Endothelial cell of umbilical vein (primary cell): ENCODE results near the gene RBM33. TPM values are rescaled to one million over a fixed set of nuclear protein-coding genes. Genes with fewer than 3 reads are reported as not detected.

ENCODE experiments used
- BruUV-seq: library from RNA; stranded (reverse); fragments of 400-500 nt; replicated peaks from 2 replicates; lab custom pipeline; 2021; lab: Mats Ljungman, UMichigan
- CTCF ChIA-PET: fragments of 300-600, 350-600 bp; sonication (Branson Sonifier 250); formaldehyde crosslinking; loops from one replicate; lab custom pipeline; 2021; ENCODE audit warnings: antibody characterized with exemption, inconsistent platforms; lab: Charles Lee
- POLR2A ChIA-PET: fragments of 300-600, 350-600 bp; sonication (Branson Sonifier 250); formaldehyde crosslinking; loops from one replicate; lab custom pipeline; 2021; ENCODE audit warnings: antibody characterized with exemption, inconsistent platforms; lab: Charles Lee
- DNase-seq: peaks from one replicate; pipeline ENCODE4 v3.0.0-alpha.2; 2011; ENCODE audit warnings: low read depth, low spot score
- FAIRE-seq: peaks from 2 replicates; lab custom pipeline; 2011; peaks lifted over from hg19 to GRCh38; lab: Jason Lieb, UNC
- H2AFZ ChIP-seq: 2 replicates; pipeline ENCODE4 v1.6.0; 2012; ENCODE audit warnings: low read depth, low read length, control low read depth, inconsistent platforms
- H3K27ac ChIP-seq: 2 replicates; pipeline ENCODE4 v1.5.1; 2011; ENCODE audit warnings: low read depth, mild to moderate bottlenecking, control low read depth, low read length, moderate library complexity; ENCODE audit not compliant: insufficient read depth
- H3K27me3 ChIP-seq, 2 experiments: 2 replicates each; pipeline versions ENCODE4 v1.6.0 to v1.6.1; 2011; ENCODE audit warnings: low read length in 2 of 2, mixed read lengths in 1 of 2; ENCODE audit not compliant: control insufficient read depth in 2 of 2, insufficient read depth in 2 of 2
- H3K36me3 ChIP-seq, 2 experiments: 2 replicates in 1 of 2; 3 replicates in 1 of 2; pipeline ENCODE4 v1.5.1; 2011; ENCODE audit warnings: low read length in 2 of 2, mild to moderate bottlenecking in 1 of 2, moderate library complexity in 1 of 2; ENCODE audit not compliant: control insufficient read depth in 2 of 2, insufficient read depth in 2 of 2; ENCODE audit errors: extremely low read depth in 1 of 2
- H3K4me1 ChIP-seq: 3 replicates; pipeline ENCODE4 v1.5.1; 2011; ENCODE audit warnings: mild to moderate bottlenecking, low read length; ENCODE audit not compliant: control insufficient read depth, insufficient read depth; ENCODE audit errors: extremely low read depth
- H3K4me2 ChIP-seq: 2 replicates; pipeline ENCODE4 v1.6.1; 2011; ENCODE audit warnings: low read length, control low read depth, mixed read lengths; ENCODE audit not compliant: insufficient read depth
- H3K4me3 ChIP-seq, 3 experiments: fragments of 200-600 bp in 1 of 3; sonication (generic), shearing (Covaris generic) in 1 of 3; replicated peaks in 1 of 3; 2 replicates each; pipeline ENCODE4 v1.5.1; 2011 to 2016; ENCODE audit warnings: control low read depth in 3 of 3, low read length in 3 of 3, mild to moderate bottlenecking in 2 of 3, inconsistent platforms in 1 of 3, low read depth in 1 of 3, moderate library complexity in 1 of 3; ENCODE audit not compliant: insufficient read depth in 1 of 3
- H3K79me2 ChIP-seq: 2 replicates; pipeline ENCODE4 v1.6.0; 2012; ENCODE audit warnings: low read length, inconsistent platforms; ENCODE audit not compliant: control insufficient read depth, insufficient read depth
- H3K9ac ChIP-seq: replicated peaks from 2 replicates; pipeline ENCODE3; 2011; ENCODE audit warnings: low read length, control low read depth; ENCODE audit not compliant: insufficient read depth; ENCODE audit errors: extremely low read depth
- H3K9me1 ChIP-seq: replicated peaks from 3 replicates; pipeline ENCODE4 v1.6.0; 2011; ENCODE audit warnings: mild to moderate bottlenecking, low read length; ENCODE audit not compliant: control insufficient read depth, insufficient read depth; ENCODE audit errors: extremely low read depth
- H3K9me3 ChIP-seq: replicated peaks from 2 replicates; pipeline ENCODE4 v1.5.1; 2012; ENCODE audit warnings: low read length, inconsistent platforms; ENCODE audit not compliant: control insufficient read depth, insufficient read depth
- H4K20me1 ChIP-seq: replicated peaks from 2 replicates; pipeline ENCODE3; 2011; ENCODE audit warnings: mild to moderate bottlenecking, low read length; ENCODE audit not compliant: control insufficient read depth, insufficient read depth; ENCODE audit errors: extremely low read depth
- EZH2 ChIP-seq: IDR thresholded peaks from 2 replicates; pipeline ENCODE4 v1.6.1; 2012; ENCODE audit warnings: borderline replicate concordance, low read depth, mild to moderate bottlenecking, moderate library complexity, low read length, inconsistent platforms; ENCODE audit not compliant: severe bottlenecking
- FOS ChIP-seq: IDR thresholded peaks from 2 replicates; pipeline ENCODE4 v1.6.1; 2011; ENCODE audit warnings: mild to moderate bottlenecking, low read length, moderate library complexity, borderline replicate concordance; ENCODE audit not compliant: insufficient read depth
- GATA2 ChIP-seq: IDR thresholded peaks from 2 replicates; pipeline ENCODE4 v1.7.0; 2011; ENCODE audit warnings: low read depth, mild to moderate bottlenecking, moderate library complexity, mixed read lengths, low read length; ENCODE audit not compliant: insufficient read length, insufficient read depth
- JUN ChIP-seq: IDR thresholded peaks from 2 replicates; pipeline ENCODE4 v1.6.1; 2011; ENCODE audit warnings: borderline replicate concordance, low read depth; ENCODE audit not compliant: insufficient read length, insufficient read depth
- MAX ChIP-seq: IDR thresholded peaks from 2 replicates; pipeline ENCODE4 v1.6.1; 2011; ENCODE audit not compliant: insufficient read depth, insufficient read length
- MYC ChIP-seq: IDR thresholded peaks from one replicate; pipeline ENCODE4 v1.6.1; 2011; ENCODE audit warnings: mild to moderate bottlenecking, low read depth, low read length
- POLR2A ChIP-seq: IDR thresholded peaks from 2 replicates; pipeline ENCODE4 v1.6.1; 2012; ENCODE audit warnings: low read depth, mild to moderate bottlenecking, control low read depth, low read length
- POLR2AphosphoS5 ChIP-seq: IDR thresholded peaks from 2 replicates; pipeline ENCODE4 v1.6.1; 2012; ENCODE audit warnings: low read depth, mild to moderate bottlenecking, control low read depth, low read length, moderate library complexity; ENCODE audit not compliant: insufficient read depth
- dilution Hi-C: fragments of 300-500 bp; cut with MboI; formaldehyde crosslinking; loops from one replicate; pipeline ENCODE4 v1.15.0; 2019; ENCODE audit warnings: low sequenced_read_pairs; ENCODE audit not compliant: extremely low pct_ligation_motif_present
- intact Hi-C: fragments of 100-400 bp; cut with micrococcal nuclease; formaldehyde crosslinking; loops from one replicate; pipeline ENCODE4 v1.10.0; 2022
- polyA plus RNA-seq, 4 experiments: library from polyadenylated mRNA; depleted of rRNA in 3 of 4; stranded (reverse) in 3 of 4; unstranded in 1 of 4; fragments of >200 nt; gene quantifications; 2 replicates each; pipeline versions ENCODE4 v1.2.1 to v1.2.3, GENCODE V29; 2011 to 2012; ENCODE audit warnings: missing spikeins in 1 of 4
- total RNA-seq: library from RNA; stranded (reverse); gene quantifications from 2 replicates; pipeline ENCODE4 v1.2.3, GENCODE V29; 2021
- TF ChIP-seq, protein P1 (sequence below), 2 donors: IDR thresholded peaks; 1 replicate in 1 of 2; 2 replicates in 1 of 2; pipeline ENCODE4 v1.5.1; 2011; ENCODE audit warnings: low read length in 2 of 2, mild to moderate bottlenecking in 2 of 2, moderate library complexity in 2 of 2, control low read depth in 1 of 2, inconsistent platforms in 1 of 2, low read depth in 1 of 2; ENCODE audit not compliant: insufficient read depth in 1 of 2; ENCODE audit errors: extremely low read depth in 1 of 2

RBM33 gene
- total and polyA plus RNA-seq, 2 donors (not counting 3 experiments of a cell fraction or from before 2014, with no cell fraction given): 16.2 to 68.2 TPM

DNA sequence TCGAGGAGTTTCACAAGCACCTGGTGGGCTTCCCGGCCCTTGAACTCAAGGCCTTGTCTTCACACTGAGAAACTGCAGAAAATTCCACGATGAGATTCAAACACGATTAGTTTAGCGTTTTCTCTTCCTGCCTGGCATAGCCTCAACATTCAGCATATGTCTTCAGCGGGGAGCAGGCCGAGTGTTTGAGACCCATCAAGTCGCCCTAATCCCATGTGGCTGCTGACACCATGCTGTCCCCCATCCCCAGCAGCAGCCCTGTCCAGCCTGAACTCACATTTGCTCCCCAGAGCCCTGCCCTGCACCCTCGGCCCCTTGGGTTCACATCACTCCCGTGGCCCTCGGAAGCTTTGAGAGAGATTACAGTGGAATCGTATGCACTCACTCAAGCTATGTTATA, 35.3 kb upstream of the RBM33 start:
- no peaks in the 10 kb centered on the region for H4K20me1 ChIP-seq
- no peak overlapping the region for H3K27ac ChIP-seq
- intact Hi-C loops: no loop called here
- DNase-seq: no peak
- no peaks in the 10 kb centered on the region for H3K27me3 ChIP-seq
- no TSS peak for BruUV-seq
- H3K9ac ChIP-seq: no peak overlapping the region
- no peaks in the 10 kb centered on the region for H3K36me3 ChIP-seq
- no peaks in the 10 kb centered on the region for H3K79me2 ChIP-seq
- ChIA-PET CTCF (interaction anchor here (1.9 kb wide), 1 partner anchor 10 kb away, joined by 11 read pairs; no protein-coding TSS in a partner anchor), POLR2A (interaction anchor here (0.6 kb wide), 1 partner anchor 88 kb away, joined by 3 read pairs; no protein-coding TSS in a partner anchor)
- H3K4me1 ChIP-seq: no peaks in the 10 kb centered on the region
- H3K4me2 ChIP-seq: no peak overlapping the region
- no peaks in the 10 kb centered on the region for H3K9me1 ChIP-seq
- FAIRE-seq: no peak
- TF ChIP-seq MAX (no peak), POLR2A (no peak), MYC (no peak), JUN (no peak)
- dilution Hi-C loops: no loop called here
- no peak overlapping the region for H2AFZ ChIP-seq
- no peaks in the 10 kb centered on the region for H3K9me3 ChIP-seq
- H3K4me3 ChIP-seq: no peak overlapping the region

GRCh38 chr7:155610633-155611193, 33.7 kb upstream of the RBM33 start:
- no TSS peak for BruUV-seq
- DNase-seq (no peak), FAIRE-seq (no peak)
- no peak overlapping the region for H3K4me2 ChIP-seq
- H3K9me3 ChIP-seq: no peaks in the 10 kb centered on the region
- H3K36me3 ChIP-seq: no peaks in the 10 kb centered on the region
- H4K20me1 ChIP-seq: no peaks in the 10 kb centered on the region
- no peaks in the 10 kb centered on the region for H3K4me1 ChIP-seq
- H3K4me3 ChIP-seq: no peak overlapping the region
- no peak overlapping the region for H3K9ac ChIP-seq
- no peak overlapping the region for H3K27ac ChIP-seq
- POLR2A ChIA-PET: no interaction called here
- intact Hi-C loops (no loop called here), dilution Hi-C loops (no loop called here)
- TF ChIP-seq POLR2AphosphoS5: no peak
- TF ChIP-seq, protein P1, sequence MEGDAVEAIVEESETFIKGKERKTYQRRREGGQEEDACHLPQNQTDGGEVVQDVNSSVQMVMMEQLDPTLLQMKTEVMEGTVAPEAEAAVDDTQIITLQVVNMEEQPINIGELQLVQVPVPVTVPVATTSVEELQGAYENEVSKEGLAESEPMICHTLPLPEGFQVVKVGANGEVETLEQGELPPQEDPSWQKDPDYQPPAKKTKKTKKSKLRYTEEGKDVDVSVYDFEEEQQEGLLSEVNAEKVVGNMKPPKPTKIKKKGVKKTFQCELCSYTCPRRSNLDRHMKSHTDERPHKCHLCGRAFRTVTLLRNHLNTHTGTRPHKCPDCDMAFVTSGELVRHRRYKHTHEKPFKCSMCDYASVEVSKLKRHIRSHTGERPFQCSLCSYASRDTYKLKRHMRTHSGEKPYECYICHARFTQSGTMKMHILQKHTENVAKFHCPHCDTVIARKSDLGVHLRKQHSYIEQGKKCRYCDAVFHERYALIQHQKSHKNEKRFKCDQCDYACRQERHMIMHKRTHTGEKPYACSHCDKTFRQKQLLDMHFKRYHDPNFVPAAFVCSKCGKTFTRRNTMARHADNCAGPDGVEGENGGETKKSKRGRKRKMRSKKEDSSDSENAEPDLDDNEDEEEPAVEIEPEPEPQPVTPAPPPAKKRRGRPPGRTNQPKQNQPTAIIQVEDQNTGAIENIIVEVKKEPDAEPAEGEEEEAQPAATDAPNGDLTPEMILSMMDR (IDR thresholded peaks at IDR 0.05; ENCODE audit: extremely low read depth in 1 of 2, insufficient read depth in 1 of 2, low read depth in 1 of 2, low read length in 2 of 2): no peak
- TF ChIP-seq MAX: no peak
- TF ChIP-seq GATA2: no peak
- no peak for TF ChIP-seq MYC
- TF ChIP-seq FOS: no peak
- no peak for TF ChIP-seq EZH2
- TF ChIP-seq POLR2A: no peak
- TF ChIP-seq JUN: no peak
- CTCF ChIA-PET: interaction anchor here (4.1 kb wide), 1 partner anchor 12 kb away, joined by 44 read pairs; no protein-coding TSS in a partner anchor
- H3K27me3 ChIP-seq: no peaks in the 10 kb centered on the region
- no peak overlapping the region for H2AFZ ChIP-seq
- no peaks in the 10 kb centered on the region for H3K79me2 ChIP-seq
- no peaks in the 10 kb centered on the region for H3K9me1 ChIP-seq
